ENCODE measurements around the gene MOG. TPM values are rescaled to one million over a fixed set of nuclear protein-coding genes. Genes with fewer than 3 reads are reported as not detected.
A peak's percentile ranks its signal among the peaks of the same experiment; 100 is the strongest.

The MOG gene
- total RNA-seq, 6 experiments from 2014 or later, result not detected

DNA sequence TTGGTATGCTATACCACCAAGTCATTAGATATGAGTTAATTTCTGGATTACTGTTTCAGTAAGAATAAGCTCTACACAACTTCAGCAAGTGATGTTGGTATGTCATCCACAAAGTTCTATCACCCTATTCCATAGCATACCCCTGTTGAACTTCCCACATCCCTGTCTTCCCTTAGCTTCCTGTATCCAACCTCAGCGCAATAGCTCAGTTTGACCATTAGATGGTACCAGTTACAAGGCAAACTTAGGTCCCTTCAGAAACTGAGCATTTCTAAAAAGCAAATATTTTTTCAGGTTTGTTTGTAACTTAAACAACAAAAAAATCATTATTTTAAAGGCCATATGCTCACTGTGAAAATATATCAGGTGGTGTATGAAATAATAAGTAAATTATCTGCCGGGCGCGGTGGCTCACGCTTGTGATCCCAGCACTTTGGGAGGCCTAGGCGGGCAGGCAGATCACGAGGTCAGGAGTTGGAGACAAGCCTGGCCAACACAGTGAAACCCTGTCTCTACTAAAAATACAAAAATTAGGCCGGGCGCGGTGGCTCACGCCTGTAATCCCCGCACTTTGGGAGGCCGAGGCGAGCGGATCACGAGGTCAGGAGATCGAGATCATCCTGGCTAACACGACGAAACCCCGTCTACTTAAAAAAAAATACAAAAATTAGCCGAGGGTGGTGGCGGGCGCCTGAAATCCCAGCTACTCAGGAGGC, 8.8 kb upstream of the MOG start:
- peak; percentile 72 for TF ChIP-seq CTCF (IDR thresholded peaks at IDR 0.05)
- no peak overlapping the region for H3K4me3 Mint-ChIP-seq
- H3K27me3 Mint-ChIP-seq (ENCODE audit: insufficient read depth), result peaks cover 5% of the 10 kb centered on the region
- H3K9me3 Mint-ChIP-seq, result no peaks in the 10 kb centered on the region
- H3K4me1 Mint-ChIP-seq (ENCODE audit: low read depth), result peaks cover 5% of the 10 kb centered on the region; the same call in 1 of the 2 replicates
- DNase-seq, result peak; percentile 43
- no peak overlapping the region for H3K27ac Mint-ChIP-seq
- no peaks in the 10 kb centered on the region for H3K36me3 Mint-ChIP-seq (ENCODE audit: low read depth)

DNA sequence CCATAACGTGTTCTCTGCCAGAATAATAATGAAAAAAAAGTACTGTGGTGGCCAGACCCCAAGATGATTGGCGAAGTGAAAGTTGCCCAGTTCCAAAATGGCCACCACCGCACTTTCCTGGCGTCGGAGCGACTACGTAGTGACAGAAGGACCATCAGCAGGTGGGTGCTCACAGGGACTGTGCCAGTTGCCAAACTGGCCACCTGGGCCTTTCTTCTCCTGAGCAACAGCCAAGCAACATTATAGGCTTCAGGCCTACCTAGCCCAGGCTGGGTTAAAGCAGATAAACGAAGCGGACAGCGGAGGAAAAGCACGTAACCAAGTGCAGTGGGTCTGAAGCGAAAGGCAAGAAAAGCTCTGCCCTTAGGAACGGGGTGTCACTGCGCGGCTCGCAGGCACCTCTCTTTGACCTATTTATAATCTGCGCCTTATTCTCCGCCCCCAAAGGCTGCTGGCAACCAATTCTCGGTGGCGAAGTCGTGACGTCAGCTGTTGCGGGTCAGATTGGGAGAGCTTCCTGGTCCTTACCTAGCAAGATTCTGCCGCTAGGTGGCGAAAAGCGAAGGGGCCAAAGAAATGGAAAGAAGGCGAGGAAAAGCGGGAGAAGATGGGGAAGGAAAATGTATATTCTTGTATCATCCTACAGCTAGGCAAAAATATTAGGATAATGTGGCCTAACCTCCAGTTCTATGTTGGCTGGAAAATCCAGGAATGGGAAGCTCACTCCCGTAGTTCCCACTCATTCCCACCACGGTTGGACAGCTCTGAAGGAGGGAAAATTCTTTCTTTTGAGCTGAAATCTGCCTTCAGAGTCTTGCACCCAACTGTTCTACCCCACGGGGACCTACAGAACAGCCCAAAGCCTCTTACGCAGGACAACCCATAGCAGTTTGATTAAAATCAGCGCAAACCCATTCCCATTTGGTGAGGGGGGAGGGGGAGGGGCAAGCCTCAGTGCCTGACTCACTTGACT, 6.9 kb upstream of the MOG start:
- peak; percentile 96 for DNase-seq
- H3K9me3 Mint-ChIP-seq, result no peaks in the 10 kb centered on the region
- H3K27me3 Mint-ChIP-seq (ENCODE audit: insufficient read depth), result peaks cover 6% of the 10 kb centered on the region
- peak overlapping the region; percentile 94 for H3K4me3 Mint-ChIP-seq
- H3K4me1 Mint-ChIP-seq (ENCODE audit: low read depth), result peaks cover 5% of the 10 kb centered on the region; the same call in 1 of the 2 replicates
- peak; percentile 96 for TF ChIP-seq CTCF (IDR thresholded peaks at IDR 0.05)
- H3K36me3 Mint-ChIP-seq (ENCODE audit: low read depth), result no peaks in the 10 kb centered on the region
- peak overlapping the region; percentile 96 for H3K27ac Mint-ChIP-seq

DNA sequence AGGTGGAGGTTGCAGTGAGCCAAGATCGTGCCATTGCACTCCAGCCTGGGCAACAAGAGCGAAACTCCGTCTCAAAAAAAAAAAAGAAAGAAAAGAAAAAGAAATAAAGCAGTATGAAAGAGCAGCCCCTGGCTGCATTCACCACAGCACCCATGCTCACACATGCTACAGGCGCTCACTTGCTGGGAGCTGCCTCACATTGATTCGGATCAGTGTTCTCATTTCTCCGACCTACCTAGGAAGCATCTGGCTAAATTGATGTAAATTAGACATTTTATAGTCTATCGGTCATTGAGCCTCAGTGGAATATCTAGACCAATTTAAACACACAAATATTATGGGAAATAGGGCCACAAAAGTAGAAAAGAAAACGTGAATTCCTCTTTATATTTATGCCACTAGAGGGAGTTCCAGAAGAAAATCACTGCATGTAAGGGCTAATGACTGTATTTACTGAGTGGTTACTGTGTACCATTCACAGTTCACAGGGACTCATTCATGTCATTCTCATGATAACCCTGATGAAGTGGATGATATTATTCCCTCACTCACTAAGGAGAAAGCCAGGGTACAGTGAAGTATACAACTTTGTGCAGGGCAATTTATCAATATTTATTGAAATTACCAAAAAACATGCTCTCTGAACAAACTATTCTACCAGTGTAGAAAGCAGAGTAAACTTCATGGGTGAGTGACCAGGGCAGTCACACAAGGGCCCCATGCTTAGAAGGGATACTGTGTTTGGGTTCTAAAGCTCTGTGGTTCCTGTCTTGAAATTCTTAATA, 5.3 kb upstream of the MOG start:
- no peak overlapping the region for H3K4me3 Mint-ChIP-seq
- peaks cover 11% of the 10 kb centered on the region for H3K27me3 Mint-ChIP-seq (ENCODE audit: insufficient read depth)
- H3K27ac Mint-ChIP-seq, result no peak overlapping the region
- H3K36me3 Mint-ChIP-seq (ENCODE audit: low read depth), result no peaks in the 10 kb centered on the region
- TF ChIP-seq CTCF (IDR thresholded peaks at IDR 0.05), result peak; percentile 86
- no peaks in the 10 kb centered on the region for H3K9me3 Mint-ChIP-seq
- peak; percentile 48 for DNase-seq
- peaks cover 5% of the 10 kb centered on the region; the same call in 1 of the 2 replicates for H3K4me1 Mint-ChIP-seq (ENCODE audit: low read depth)

DNA sequence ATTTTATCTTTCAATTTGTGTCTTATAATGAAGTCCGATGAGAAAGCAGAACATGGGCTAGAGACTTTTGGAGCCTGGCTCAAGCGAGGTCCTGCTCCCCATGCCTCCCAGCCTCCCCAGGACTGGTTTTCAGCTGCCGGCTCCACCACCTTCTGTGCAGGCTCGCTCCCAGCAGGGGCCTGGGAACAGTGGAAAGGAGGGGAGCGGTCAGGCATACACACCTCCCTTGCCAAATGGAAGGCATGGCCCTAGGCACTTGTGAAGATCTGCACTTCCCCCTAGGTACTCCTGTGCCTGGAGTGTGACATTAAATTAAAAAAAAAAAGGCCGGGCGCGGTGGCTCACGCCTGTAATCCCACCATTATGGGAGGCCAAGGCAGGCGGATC, 4.7 kb upstream of the MOG start:
- Mint-ChIP-seq H3K4me1 (ENCODE audit: low read depth) (peaks cover 5% of the 10 kb centered on the region; the same call in 1 of the 2 replicates), H3K27me3 (ENCODE audit: insufficient read depth) (peaks cover 9% of the 10 kb centered on the region; the same call in 1 of the 2 replicates), H3K4me3 (no peak overlapping the region), H3K36me3 (ENCODE audit: low read depth) (no peaks in the 10 kb centered on the region), H3K9me3 (no peaks in the 10 kb centered on the region), H3K27ac (no peak overlapping the region)
- TF ChIP-seq CTCF (IDR thresholded peaks at IDR 0.05), result no peak
- DNase-seq, result no peak

GRCh38 chr6:29653452-29654038, 3.3 kb upstream of the MOG start:
- DNase-seq, result peak; percentile 57
- TF ChIP-seq CTCF (IDR thresholded peaks at IDR 0.05), result peak; percentile 94
- no peaks in the 10 kb centered on the region for H3K9me3 Mint-ChIP-seq

More at GRCh38 chr6:29653452-29654038, 3.3 kb upstream of the MOG start:
- peaks cover 20% of the 10 kb centered on the region for H3K27me3 Mint-ChIP-seq (ENCODE audit: insufficient read depth)
- no peak overlapping the region for H3K4me3 Mint-ChIP-seq
- H3K4me1 Mint-ChIP-seq (ENCODE audit: low read depth), result peaks cover 5% of the 10 kb centered on the region; the same call in 1 of the 2 replicates
- no peak overlapping the region for H3K27ac Mint-ChIP-seq
- no peaks in the 10 kb centered on the region for H3K36me3 Mint-ChIP-seq (ENCODE audit: low read depth)

Data from HFFc6 (cell line).